ENCODE results near the gene SEPTIN5.

Gene SEPTIN5

GRCh38 chr22:19735665-19736510, 21.6 kb downstream of the SEPTIN5 start:
- TF ChIP-seq GATA3 (IDR thresholded peaks at IDR 0.05; ENCODE audit: low read depth, low read length) (no peak), GATA2 (IDR thresholded peaks at IDR 0.05; ENCODE audit: low read depth, low read length) (no peak)

GRCh38 chr22:19737846-19738663, 23.8 kb downstream of the SEPTIN5 start:
- TF ChIP-seq GATA2 (IDR thresholded peaks at IDR 0.05; ENCODE audit: low read depth, low read length) (no peak), GATA3 (IDR thresholded peaks at IDR 0.05; ENCODE audit: low read depth, low read length) (no peak)

- TF ChIP-seq GATA2 (IDR thresholded peaks at IDR 0.05; ENCODE audit: low read depth, low read length) (no peak), GATA3 (IDR thresholded peaks at IDR 0.05; ENCODE audit: low read depth, low read length) (no peak)
Observed at GRCh38 chr22:19738664-19739447, 24.6 kb downstream of the SEPTIN5 start.

GRCh38 chr22:19739448-19739895, 25.2 kb downstream of the SEPTIN5 start:
- no peak for TF ChIP-seq GATA3 (IDR thresholded peaks at IDR 0.05; ENCODE audit: low read depth, low read length)
- no peak for TF ChIP-seq GATA2 (IDR thresholded peaks at IDR 0.05; ENCODE audit: low read depth, low read length)

- TF ChIP-seq GATA3 (IDR thresholded peaks at IDR 0.05; ENCODE audit: low read depth, low read length), result no peak
- TF ChIP-seq GATA2 (IDR thresholded peaks at IDR 0.05; ENCODE audit: low read depth, low read length), result no peak
Observed at GRCh38 chr22:19739911-19740449, 25.7 kb downstream of the SEPTIN5 start.

GRCh38 chr22:19740586-19740985, 26.3 kb downstream of the SEPTIN5 start:
- no peak for TF ChIP-seq GATA3 (IDR thresholded peaks at IDR 0.05; ENCODE audit: low read depth, low read length)
- TF ChIP-seq GATA2 (IDR thresholded peaks at IDR 0.05; ENCODE audit: low read depth, low read length), result no peak

- no peak for TF ChIP-seq GATA2 (IDR thresholded peaks at IDR 0.05; ENCODE audit: low read depth, low read length)
- TF ChIP-seq GATA3 (IDR thresholded peaks at IDR 0.05; ENCODE audit: low read depth, low read length), result no peak
Observed at GRCh38 chr22:19741053-19741452, 26.8 kb downstream of the SEPTIN5 start.

- TF ChIP-seq GATA2 (IDR thresholded peaks at IDR 0.05; ENCODE audit: low read depth, low read length) (no peak), GATA3 (IDR thresholded peaks at IDR 0.05; ENCODE audit: low read depth, low read length) (no peak)
Observed at GRCh38 chr22:19742160-19743066, 28.1 kb downstream of the SEPTIN5 start.

- TF ChIP-seq GATA2 (IDR thresholded peaks at IDR 0.05; ENCODE audit: low read depth, low read length) (no peak), GATA3 (IDR thresholded peaks at IDR 0.05; ENCODE audit: low read depth, low read length) (no peak)
Observed at GRCh38 chr22:19743081-19743480, 28.8 kb downstream of the SEPTIN5 start.

- TF ChIP-seq GATA3 (IDR thresholded peaks at IDR 0.05; ENCODE audit: low read depth, low read length) (no peak), GATA2 (IDR thresholded peaks at IDR 0.05; ENCODE audit: low read depth, low read length) (no peak)
Observed at GRCh38 chr22:19743651-19744050, 29.3 kb downstream of the SEPTIN5 start.

GRCh38 chr22:19744350-19745006, 30.2 kb downstream of the SEPTIN5 start:
- TF ChIP-seq GATA3 (IDR thresholded peaks at IDR 0.05; ENCODE audit: low read depth, low read length) (no peak), GATA2 (IDR thresholded peaks at IDR 0.05; ENCODE audit: low read depth, low read length) (no peak)

All from SH-SY5Y (cell line).